ENCODE data around the gene PLSCR2. TPM values are rescaled to one million over a fixed set of nuclear protein-coding genes. Genes with fewer than 3 reads are reported as not detected.

PLSCR2 gene
- total and polyA plus RNA-seq, 10 of the 15 experiments (the other 5 are each of a cell fraction or from before 2014, with no cell fraction given) = not detected

DNA sequence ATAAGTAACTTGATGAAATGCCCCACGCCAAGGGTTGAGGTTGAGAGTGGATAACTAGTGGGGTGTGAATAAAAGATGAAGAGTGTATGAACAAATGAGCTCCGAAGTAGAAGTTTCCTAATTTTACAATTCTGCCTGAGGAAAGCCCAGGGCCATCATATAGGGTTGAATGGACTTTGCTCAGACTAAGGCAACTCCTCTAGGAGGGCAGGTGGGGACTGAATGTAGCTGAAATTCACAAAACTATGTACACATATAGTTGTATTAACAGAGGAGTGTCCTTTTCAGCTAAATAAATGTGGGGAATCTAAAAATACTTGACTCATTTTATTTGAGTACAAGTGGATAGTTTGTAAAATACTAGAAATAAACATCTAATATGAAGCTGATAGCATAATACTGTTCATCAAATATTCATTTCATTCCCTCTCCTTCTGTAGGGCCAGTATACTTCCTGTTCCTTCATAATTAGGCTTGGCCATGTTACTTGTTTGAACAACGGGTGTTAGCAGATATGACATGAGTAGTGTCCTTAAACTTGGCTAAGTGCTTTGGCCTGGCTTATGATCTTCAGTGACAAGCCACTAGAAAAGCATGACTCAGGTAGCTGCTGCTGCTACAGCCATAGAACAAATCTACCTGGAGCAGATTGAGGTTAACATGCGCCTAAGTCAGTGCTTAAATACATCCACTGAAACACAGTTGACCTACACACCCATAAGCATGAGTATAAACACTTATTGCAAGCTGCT lies 48.5 kb upstream of the PLSCR2 start (continued):
- TF ChIP-seq HDGF (IDR thresholded peaks at IDR 0.05) = no peak
- TF ChIP-seq ZZZ3 (IDR thresholded peaks at IDR 0.05; ENCODE audit: control insufficient read depth, insufficient read length, low read depth) = no peak
- TF ChIP-seq TAF1 (IDR thresholded peaks at IDR 0.05; ENCODE audit: borderline replicate concordance, low read depth, low read length) = no peak
- no peak for TF ChIP-seq TCF12 (IDR thresholded peaks at IDR 0.05; ENCODE audit: low read depth, low read length)

DNA sequence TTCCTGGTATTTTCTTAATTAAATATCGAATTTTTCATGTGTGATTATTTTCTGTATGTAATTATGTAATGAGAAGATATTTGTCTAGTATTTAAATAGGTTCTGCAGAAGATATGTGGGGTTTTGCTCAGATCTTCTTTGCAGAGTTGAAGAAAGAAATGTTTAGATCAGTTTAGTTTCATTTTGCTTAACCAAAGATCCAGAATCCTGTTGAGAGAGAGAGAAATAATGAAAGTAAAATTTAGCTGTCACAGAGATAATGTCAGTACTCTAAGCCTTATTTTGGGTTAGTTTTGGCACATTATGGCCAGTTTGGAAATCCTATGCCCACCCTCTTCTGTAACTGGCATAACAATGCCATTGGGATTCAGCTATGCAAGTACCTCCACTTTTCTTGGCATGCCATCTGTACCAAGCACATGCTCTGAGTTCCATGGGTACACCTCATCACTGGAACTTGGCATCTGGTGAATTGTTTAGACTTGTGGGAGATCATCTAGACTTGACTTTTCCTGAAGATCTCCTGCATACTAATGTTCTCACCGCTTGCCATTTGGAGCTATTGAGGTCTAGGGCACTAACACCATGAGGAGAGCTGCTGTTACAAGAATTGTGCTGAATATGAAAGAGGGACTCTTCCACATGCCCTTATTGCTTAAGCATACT lies 44.2 kb upstream of the PLSCR2 start:
- ATAC-seq = no peak
- FAIRE-seq = no peak
- 68% methylated on average over 2 of the region's 2 CpGs for WGBS (ENCODE audit: insufficient coverage, insufficient replicate concordance, low lambda C conversion rate, missing lambda C conversion rate)
- Histone ChIP-seq H2AFZ (ENCODE audit: control insufficient read depth, low read depth, low read length) (no peak overlapping the region), H3K4me1 (ENCODE audit: control insufficient read depth, insufficient read depth, low read length) (no peaks in the 10 kb centered on the region), H4K20me1 (ENCODE audit: control insufficient read depth, insufficient read depth) (no peaks in the 10 kb centered on the region), H3K9me3 (replicated peaks; ENCODE audit: control insufficient read depth, insufficient read depth, low read length) (no peaks in the 10 kb centered on the region), H3K27me3 (replicated peaks in 1 of 2; ENCODE audit: control insufficient read depth in 2 of 2, insufficient read depth in 2 of 2, low read length in 1 of 2) (no peaks in the 10 kb centered on the region), H3K4me2 (ENCODE audit: control insufficient read depth, insufficient read depth) (no peak overlapping the region), H3K27ac (ENCODE audit: control insufficient read depth, insufficient read depth) (no peak overlapping the region), H3K4me3 (no peak overlapping the region), H3K36me3 (ENCODE audit: control insufficient read depth in 2 of 2, insufficient read depth in 2 of 2, low read length in 1 of 2) (peaks cover 0 to 9% of the 10 kb centered on the region in 2 experiments; a peak in 3 of 4 replicates), H3K79me2 (ENCODE audit: control insufficient read depth, insufficient read depth, low read length) (no peaks in the 10 kb centered on the region), H3K9ac (ENCODE audit: control insufficient read depth, insufficient read depth, low read length) (no peak overlapping the region)
- no TSS peak for BruUV-seq (replicated peaks)
- CTCF ChIA-PET = interaction anchor here (0.7 to 1.1 kb wide), 2 partner anchors 10 to 1115 kb away, joined by 3 to 4 read pairs; no protein-coding TSS in a partner anchor
- DNase-seq (ENCODE audit: low read depth, low spot score) = no peak
- in situ Hi-C loops (cut with MboI) = no loop called here
- intact Hi-C loops (cut with micrococcal nuclease; ENCODE audit: unreplicated experiment) = no loop called here
- no peak for TF ChIP-seq MEF2A (IDR thresholded peaks at IDR 0.05; ENCODE audit: insufficient read depth, low read depth, low read length)
- TF ChIP-seq MYB (IDR thresholded peaks at IDR 0.05; ENCODE audit: borderline replicate concordance, low read depth, low read length) = no peak
- POLR2A ChIA-PET = interaction anchor here (1.0 kb wide), 1 partner anchor 12 kb away, joined by 3 read pairs; no protein-coding TSS in a partner anchor
- SMC1A ChIA-PET (ENCODE audit: uncharacterized antibody, unreplicated experiment) = interaction anchor here (1.3 to 1.4 kb wide), 2 partner anchors 9 to 30 kb away, joined by 3 to 4 read pairs; no protein-coding TSS in a partner anchor
- RAD21 ChIA-PET (ENCODE audit: unreplicated experiment) = no interaction called here

Data from GM12878 (cell line).